Lower lobe of right lung (tissue), 2 donors: ENCODE measurements around the gene TMEM259. TPM values are rescaled to one million over a fixed set of nuclear protein-coding genes. Genes with fewer than 3 reads are reported as not detected.

Experiments
- ATAC-seq, 2 donors: fragments of 200-7000 bp; cut with Tn5 transposase; one replicate each; pipeline ENCODE4 v1.9.1; 2020 to 2022; ENCODE audit warnings: mild to moderate bottlenecking in 2 of 2, moderate library complexity in 2 of 2
- DNase-seq: peaks from one replicate; pipeline ENCODE4 v3.0.0-alpha.2; 2020
- H3K27ac ChIP-seq: fragments of 200-600 bp; one replicate; pipeline ENCODE4 v1.8.0; 2022
- H3K27me3 ChIP-seq: fragments of 200-600 bp; one replicate; pipeline ENCODE4 v1.8.0; 2022; ENCODE audit warnings: low read depth
- H3K36me3 ChIP-seq: fragments of 200-600 bp; one replicate; pipeline ENCODE4 v1.8.0; 2022; ENCODE audit warnings: mild to moderate bottlenecking
- H3K4me1 ChIP-seq: fragments of 200-600 bp; one replicate; pipeline ENCODE4 v1.8.0; 2022
- H3K4me3 ChIP-seq: fragments of 200-600 bp; one replicate; pipeline ENCODE4 v1.8.0; 2022; ENCODE audit warnings: mild to moderate bottlenecking
- H3K9me3 ChIP-seq: fragments of 200-600 bp; one replicate; pipeline ENCODE4 v1.8.0; 2022
- CTCF ChIP-seq: fragments of 200-600 bp; IDR thresholded peaks from one replicate; pipeline ENCODE4 v1.8.0; 2022; ENCODE audit warnings: antibody characterized with exemption, mild to moderate bottlenecking
- intact Hi-C: fragments of 100-400 bp; cut with DNase I; formaldehyde crosslinking; loops from one replicate; pipeline ENCODE4 v1.11.0; 2022
- total RNA-seq: library from RNA; stranded (reverse); fragmentation: NEBNext Ultra II Directional; extraction: Animal tissue kit (Norgen Biotek cat#: 25700); gene quantifications from one replicate; pipeline ENCODE4 v1.2.1, GENCODE V29; 2021
- donor health status: DM: no; HTN: yes; CAD: no; lungs with severe emphysema.

Gene TMEM259
- total RNA-seq, 1 donor from 2014 or later = 159 TPM

- DNase-seq (no peak), ATAC-seq (no peak)
- Histone ChIP-seq H3K27me3 (no peaks in the 10 kb centered on the region), H3K4me3 (no peak overlapping the region), H3K9me3 (peaks cover 16% of the 10 kb centered on the region), H3K27ac (no peak overlapping the region), H3K36me3 (peaks cover 6% of the 10 kb centered on the region), H3K4me1 (no peaks in the 10 kb centered on the region)
- intact Hi-C loops = no loop called here
- no peak for TF ChIP-seq CTCF
These were observed 32.5 kb upstream of the TMEM259 start for GRCh38 chr19:1053176-1054101.

GRCh38 chr19:1052349-1052975, 31.5 kb upstream of the TMEM259 start:
- intact Hi-C loops = no loop called here
- Histone ChIP-seq H3K27me3 (no peaks in the 10 kb centered on the region), H3K4me1 (no peaks in the 10 kb centered on the region), H3K36me3 (peaks cover 6% of the 10 kb centered on the region), H3K9me3 (peaks cover 11% of the 10 kb centered on the region), H3K4me3 (no peak overlapping the region), H3K27ac (no peak overlapping the region)
- no peak for TF ChIP-seq CTCF
- no peak for ATAC-seq
- no peak for DNase-seq

GRCh38 chr19:1051791-1052190, 30.9 kb upstream of the TMEM259 start:
- Histone ChIP-seq H3K27ac (no peak overlapping the region), H3K4me3 (no peak overlapping the region), H3K4me1 (no peaks in the 10 kb centered on the region), H3K36me3 (peaks cover 13% of the 10 kb centered on the region), H3K9me3 (peaks cover 4% of the 10 kb centered on the region), H3K27me3 (no peaks in the 10 kb centered on the region)
- intact Hi-C loops = no loop called here
- TF ChIP-seq CTCF = no peak
- DNase-seq (no peak), ATAC-seq (no peak)

- Histone ChIP-seq H3K4me3 (no peak overlapping the region), H3K36me3 (peaks cover 16% of the 10 kb centered on the region), H3K27me3 (no peaks in the 10 kb centered on the region), H3K9me3 (no peaks in the 10 kb centered on the region), H3K27ac (no peak overlapping the region), H3K4me1 (no peaks in the 10 kb centered on the region)
- intact Hi-C loops = no loop called here
- TF ChIP-seq CTCF = no peak
- ATAC-seq = no peak
- no peak for DNase-seq
These were observed 30.3 kb upstream of the TMEM259 start for GRCh38 chr19:1050989-1051788.

- H3K4me1 ChIP-seq = no peaks in the 10 kb centered on the region
- ATAC-seq = no peak
- H3K27ac ChIP-seq = no peak overlapping the region
- H3K36me3 ChIP-seq = peaks cover 18% of the 10 kb centered on the region
- H3K9me3 ChIP-seq = no peaks in the 10 kb centered on the region
- intact Hi-C loops = no loop called here
- DNase-seq = no peak
- no peaks in the 10 kb centered on the region for H3K27me3 ChIP-seq
- no peak for TF ChIP-seq CTCF
- H3K4me3 ChIP-seq = no peak overlapping the region
These were observed 28.9 kb upstream of the TMEM259 start for GRCh38 chr19:1049800-1050199.
